AG10803 (cell line): ENCODE results near the gene AKR7A2.

Experiments
- DNase-seq: peaks from one replicate; pipeline ENCODE4 v3.0.0; 2010; ENCODE audit warnings: low read depth
- H3K4me3 ChIP-seq: 2 replicates; pipeline ENCODE4 v1.5.1; 2011; ENCODE audit warnings: mild to moderate bottlenecking, low read length, control low read depth
- TF ChIP-seq, protein P1 (sequence below): conservative IDR thresholded peaks from 2 replicates; pipeline ENCODE4 v1.5.1; 2011; ENCODE audit warnings: mild to moderate bottlenecking, low read length, control low read depth, inconsistent platforms

The AKR7A2 gene

DNA sequence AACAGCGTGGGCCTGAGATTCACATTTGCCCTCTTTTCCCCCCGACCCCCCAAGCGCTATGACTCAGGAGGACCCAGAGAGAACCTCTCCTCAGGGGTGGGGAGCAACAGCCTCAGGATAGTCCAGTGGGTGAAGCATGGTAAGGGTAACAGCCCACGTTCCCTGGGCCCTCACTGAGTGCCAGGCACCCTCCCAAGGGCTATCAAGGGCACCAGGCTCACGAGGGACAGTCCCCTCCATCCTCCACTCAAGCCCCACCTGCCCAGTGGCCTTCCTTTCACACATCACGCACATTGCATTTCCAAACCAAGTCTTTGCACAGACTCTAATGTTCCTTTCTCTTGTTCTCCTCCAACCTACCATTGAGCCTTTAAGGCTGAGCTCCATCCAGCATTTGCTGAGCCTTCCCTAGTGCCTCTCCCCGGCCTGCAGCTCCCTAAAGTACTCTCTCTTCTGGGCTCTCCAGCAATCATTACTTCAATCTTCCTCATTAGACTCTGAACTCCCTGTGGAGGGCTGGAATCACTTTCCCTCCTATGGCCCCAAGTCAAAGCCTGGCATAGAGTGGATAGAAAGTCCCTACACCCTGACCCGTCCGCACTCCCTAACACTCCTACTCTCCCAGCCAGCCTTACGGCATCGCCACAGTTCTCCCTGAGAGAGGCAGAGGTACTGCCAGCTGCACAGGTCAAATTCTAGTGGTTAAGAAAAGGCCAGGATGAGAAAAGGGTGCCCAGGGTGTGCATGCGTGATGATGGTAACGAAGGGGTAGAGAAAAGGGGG lies 1.0 kb downstream of the AKR7A2 start:
- TF ChIP-seq, protein P1, sequence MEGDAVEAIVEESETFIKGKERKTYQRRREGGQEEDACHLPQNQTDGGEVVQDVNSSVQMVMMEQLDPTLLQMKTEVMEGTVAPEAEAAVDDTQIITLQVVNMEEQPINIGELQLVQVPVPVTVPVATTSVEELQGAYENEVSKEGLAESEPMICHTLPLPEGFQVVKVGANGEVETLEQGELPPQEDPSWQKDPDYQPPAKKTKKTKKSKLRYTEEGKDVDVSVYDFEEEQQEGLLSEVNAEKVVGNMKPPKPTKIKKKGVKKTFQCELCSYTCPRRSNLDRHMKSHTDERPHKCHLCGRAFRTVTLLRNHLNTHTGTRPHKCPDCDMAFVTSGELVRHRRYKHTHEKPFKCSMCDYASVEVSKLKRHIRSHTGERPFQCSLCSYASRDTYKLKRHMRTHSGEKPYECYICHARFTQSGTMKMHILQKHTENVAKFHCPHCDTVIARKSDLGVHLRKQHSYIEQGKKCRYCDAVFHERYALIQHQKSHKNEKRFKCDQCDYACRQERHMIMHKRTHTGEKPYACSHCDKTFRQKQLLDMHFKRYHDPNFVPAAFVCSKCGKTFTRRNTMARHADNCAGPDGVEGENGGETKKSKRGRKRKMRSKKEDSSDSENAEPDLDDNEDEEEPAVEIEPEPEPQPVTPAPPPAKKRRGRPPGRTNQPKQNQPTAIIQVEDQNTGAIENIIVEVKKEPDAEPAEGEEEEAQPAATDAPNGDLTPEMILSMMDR = no peak
- H3K4me3 ChIP-seq = peak overlapping the region; percentile 84
- DNase-seq = no peak

- DNase-seq = peak; percentile 47
- H3K4me3 ChIP-seq = no peak overlapping the region
- TF ChIP-seq, protein P1 = no peak
Observed at GRCh38 chr1:19310061-19310460, 1.9 kb downstream of the AKR7A2 start.

DNA sequence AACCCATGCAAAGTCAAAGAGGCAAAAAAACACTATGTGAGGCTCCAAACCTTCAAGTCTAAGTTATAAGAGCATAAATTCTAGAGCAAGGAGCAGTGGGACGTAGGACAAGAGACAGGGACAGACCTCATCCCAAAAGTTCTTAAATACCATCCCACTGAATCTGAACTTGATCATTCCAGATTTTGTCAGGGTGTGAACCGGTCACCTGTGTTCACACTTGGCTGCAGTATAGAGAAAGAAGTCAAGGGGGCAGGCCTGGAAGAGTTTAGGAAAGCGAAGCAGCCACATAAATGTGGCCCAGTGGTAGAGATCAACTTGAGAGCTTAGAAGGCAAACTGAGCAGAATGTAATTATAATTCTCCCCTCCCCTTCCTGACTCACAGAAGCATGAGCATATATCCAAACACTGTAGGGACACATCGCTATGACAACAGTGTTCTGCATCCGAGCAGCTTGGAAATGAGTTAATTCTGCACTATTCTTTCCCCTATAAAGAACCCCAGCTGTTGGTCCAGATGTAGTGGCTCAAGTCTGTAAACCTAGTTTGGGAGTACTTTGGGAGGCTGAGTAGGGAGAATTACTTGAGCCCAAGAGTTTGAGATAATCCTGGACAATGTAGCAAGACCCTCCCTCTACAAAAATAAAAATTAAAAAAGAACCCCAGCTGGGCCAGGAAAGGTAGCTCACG lies 2.7 kb downstream of the AKR7A2 start:
- TF ChIP-seq, protein P1 = no peak
- no peak overlapping the region for H3K4me3 ChIP-seq
- peak; percentile 69 for DNase-seq

GRCh38 chr1:19308509-19308907 lies 3.4 kb downstream of the AKR7A2 start:
- no peak for DNase-seq
- TF ChIP-seq, protein P1 = no peak
- no peak overlapping the region for H3K4me3 ChIP-seq

DNA sequence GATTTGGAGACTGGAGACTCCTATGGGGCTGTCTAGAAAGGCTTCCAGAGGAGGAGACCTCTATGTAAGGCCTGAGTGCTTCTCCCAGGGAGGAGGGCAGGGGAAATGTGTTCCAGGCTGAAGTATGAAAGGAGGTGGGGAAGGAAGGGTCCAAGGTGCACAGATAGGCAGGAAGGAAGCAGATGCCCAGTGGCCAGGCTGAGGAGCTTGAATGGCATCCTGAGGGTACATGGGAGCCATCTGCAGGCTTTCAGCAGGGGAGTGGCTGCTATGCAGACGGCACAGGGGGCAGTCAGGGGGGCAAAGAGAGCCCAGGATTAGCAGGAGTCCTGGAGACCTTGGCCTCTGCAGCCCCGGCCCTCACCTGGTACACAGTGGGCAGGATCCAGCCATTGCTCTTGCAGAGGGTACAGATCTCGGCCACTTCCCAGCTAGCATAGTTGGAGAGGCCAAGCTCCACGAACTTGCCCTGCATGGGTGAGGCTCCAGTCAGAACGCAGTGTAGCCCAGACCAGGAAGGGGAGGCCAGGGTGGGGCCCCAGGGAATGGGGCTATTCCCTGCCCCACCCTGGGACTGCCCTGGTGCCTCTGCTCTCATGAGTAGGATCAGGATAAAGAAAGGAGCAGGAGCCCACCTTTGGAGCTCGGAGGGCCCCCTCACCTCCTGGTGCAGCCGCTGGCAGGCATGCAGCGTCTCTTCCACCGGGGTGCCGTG lies 4.0 kb downstream of the AKR7A2 start:
- DNase-seq = no peak
- TF ChIP-seq, protein P1 = no peak
- no peak overlapping the region for H3K4me3 ChIP-seq

DNA sequence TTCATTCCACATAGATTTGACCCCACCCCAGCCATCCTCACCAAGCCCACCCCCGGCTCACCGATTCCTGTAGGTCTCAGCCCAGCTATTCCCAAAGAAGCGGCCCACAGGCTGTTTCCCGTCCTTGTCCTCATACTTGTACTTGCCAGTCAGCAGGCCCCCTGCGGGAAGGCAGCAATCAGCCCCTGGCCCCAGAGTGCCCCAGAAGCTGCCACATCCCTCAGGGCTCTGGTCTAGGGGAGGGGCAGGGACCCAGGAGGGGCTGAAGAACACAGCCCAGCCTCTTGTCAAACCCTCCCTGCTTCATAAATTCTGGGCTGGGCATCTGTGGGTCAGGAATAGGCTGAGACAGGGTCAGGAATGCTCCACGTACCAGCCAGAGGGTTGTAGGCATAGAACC lies 5.0 kb downstream of the AKR7A2 start:
- no peak for DNase-seq
- TF ChIP-seq, protein P1 = no peak

More for the DNA sequence above, 5.0 kb downstream of the AKR7A2 start:
- H3K4me3 ChIP-seq = no peak overlapping the region
